MM.1S (cell line): ENCODE measurements around the gene NUB1.

Experiments
- EZH2 ChIP-seq: fragments of 300-600 bp; sonication (generic); optimal IDR thresholded peaks from 2 replicates; pipeline ENCODE3; 2017; ENCODE audit warnings: low read depth, mild to moderate bottlenecking, antibody characterized with exemption, low read length, mixed read lengths
- TF ChIP-seq, protein P1 (sequence below): fragments of 300-600 bp; sonication (generic); IDR thresholded peaks from 2 replicates; pipeline ENCODE4 v1.5.1; 2016; ENCODE audit warnings: antibody characterized with exemption, low read length, mixed read lengths

- TF ChIP-seq EZH2 = no peak
- TF ChIP-seq, protein P1, sequence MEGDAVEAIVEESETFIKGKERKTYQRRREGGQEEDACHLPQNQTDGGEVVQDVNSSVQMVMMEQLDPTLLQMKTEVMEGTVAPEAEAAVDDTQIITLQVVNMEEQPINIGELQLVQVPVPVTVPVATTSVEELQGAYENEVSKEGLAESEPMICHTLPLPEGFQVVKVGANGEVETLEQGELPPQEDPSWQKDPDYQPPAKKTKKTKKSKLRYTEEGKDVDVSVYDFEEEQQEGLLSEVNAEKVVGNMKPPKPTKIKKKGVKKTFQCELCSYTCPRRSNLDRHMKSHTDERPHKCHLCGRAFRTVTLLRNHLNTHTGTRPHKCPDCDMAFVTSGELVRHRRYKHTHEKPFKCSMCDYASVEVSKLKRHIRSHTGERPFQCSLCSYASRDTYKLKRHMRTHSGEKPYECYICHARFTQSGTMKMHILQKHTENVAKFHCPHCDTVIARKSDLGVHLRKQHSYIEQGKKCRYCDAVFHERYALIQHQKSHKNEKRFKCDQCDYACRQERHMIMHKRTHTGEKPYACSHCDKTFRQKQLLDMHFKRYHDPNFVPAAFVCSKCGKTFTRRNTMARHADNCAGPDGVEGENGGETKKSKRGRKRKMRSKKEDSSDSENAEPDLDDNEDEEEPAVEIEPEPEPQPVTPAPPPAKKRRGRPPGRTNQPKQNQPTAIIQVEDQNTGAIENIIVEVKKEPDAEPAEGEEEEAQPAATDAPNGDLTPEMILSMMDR = no peak
Observed at GRCh38 chr7:151299940-151300645, 41.5 kb upstream of the NUB1 start.
